K562 (cell line): ENCODE measurements around the gene FREM3. TPM values are rescaled to one million over a fixed set of nuclear protein-coding genes. Genes with fewer than 3 reads are reported as not detected.

Experiments used
- ATAC-seq: fragments of 200-7000 bp; cut with Tn5 transposase; 3 replicates; pipeline ENCODE4 v1.9.1; 2020; ENCODE audit warnings: moderate library complexity
- Bru-seq: library from RNA; stranded (reverse); fragments of 400-500 nt; gene quantifications from one replicate; lab custom pipeline; 2021; lab: Mats Ljungman, UMichigan
- BruChase-seq, 2 experiments: library from RNA; stranded (reverse); fragments of 400-500 nt; gene quantifications; one replicate each; lab custom pipeline; 2021; lab: Mats Ljungman, UMichigan
- BruUV-seq: library from RNA; stranded (reverse); fragments of 400-500 nt; replicated peaks from 2 replicates; lab custom pipeline; 2021; lab: Mats Ljungman, UMichigan
- CTCF ChIA-PET: fragments of 300-600 bp; formaldehyde crosslinking; extraction: SDS; loops from one replicate; lab custom pipeline; 2021; ENCODE audit warnings: low intra/inter-chr PET ratio; lab: Yijun Ruan, JAX
- POLR2A ChIA-PET: fragments of 300-600, 350-650 bp; sonication (Branson Sonifier 250); formaldehyde crosslinking; extraction: SDS; loops from one replicate; lab custom pipeline; 2021; ENCODE audit warnings: antibody characterized with exemption, inconsistent platforms; lab: Yijun Ruan, JAX
- DNase-seq, 4 experiments: peaks; one replicate each; pipeline versions ENCODE4 v3.0.0 to v3.0.0-alpha.2; 2011 to 2018; ENCODE audit warnings: low spot score in 3 of 4, mixed read lengths in 3 of 4; ENCODE audit errors: extremely low read depth in 1 of 4
- FAIRE-seq: peaks from 2 replicates; lab custom pipeline; 2011; peaks lifted over from hg19 to GRCh38; lab: Jason Lieb, UNC
- H2AFZ ChIP-seq: 2 replicates; pipeline ENCODE4 v1.6.0; 2011; ENCODE audit warnings: low read depth, low read length, control low read depth, inconsistent platforms
- H3K27ac ChIP-seq: fragments of 200-600 bp; 3 replicates; pipeline ENCODE4 v1.8.0; 2011; ENCODE audit warnings: low read depth, mild to moderate bottlenecking, control low read depth, inconsistent platforms, low read length, moderate library complexity, mixed read lengths; ENCODE audit errors: extremely low read depth
- H3K27me3 ChIP-seq, 2 experiments: fragments of 300-600 bp in 1 of 2; 2 replicates in 1 of 2; 3 replicates in 1 of 2; pipeline versions ENCODE4 v1.6.0 to v1.8.0; 2011; ENCODE audit warnings: inconsistent platforms in 2 of 2, low read length in 2 of 2, mild to moderate bottlenecking in 1 of 2, mixed read lengths in 1 of 2, moderate library complexity in 1 of 2; ENCODE audit not compliant: control insufficient read depth in 2 of 2, insufficient read depth in 2 of 2
- H3K36me3 ChIP-seq: fragments of 300-600 bp; 3 replicates; pipeline ENCODE4 v1.8.0; 2011; ENCODE audit warnings: mild to moderate bottlenecking, low read length, inconsistent platforms; ENCODE audit not compliant: control insufficient read depth, insufficient read depth
- H3K4me1 ChIP-seq, 2 experiments: fragments of 200-600 bp in 1 of 2; replicated peaks in 1 of 2; 2 replicates in 1 of 2; 3 replicates in 1 of 2; pipeline versions ENCODE4 v1.5.1 to v1.8.0; 2011; ENCODE audit warnings: inconsistent platforms in 2 of 2, low read length in 2 of 2, mild to moderate bottlenecking in 1 of 2, mixed read lengths in 1 of 2, moderate library complexity in 1 of 2; ENCODE audit not compliant: control insufficient read depth in 2 of 2, insufficient read depth in 2 of 2
- H3K4me2 ChIP-seq: 2 replicates; pipeline ENCODE4 v1.6.1; 2011; ENCODE audit warnings: low read length, control low read depth, inconsistent platforms, mixed read lengths; ENCODE audit not compliant: insufficient read depth
- H3K4me3 ChIP-seq: fragments of 200-600 bp; sonication (generic), shearing (Covaris generic); 2 replicates; pipeline ENCODE4 v1.5.1; 2016; ENCODE audit warnings: control low read depth, inconsistent platforms
- H3K79me2 ChIP-seq: fragments of 200-600 bp; 3 replicates; pipeline ENCODE4 v1.8.0; 2011; ENCODE audit warnings: low read length, inconsistent platforms; ENCODE audit not compliant: control insufficient read depth, insufficient read depth
- H3K9ac ChIP-seq, 2 experiments: 2 replicates each; pipeline versions ENCODE4 v1.6.0 to v1.6.1; 2011; ENCODE audit warnings: low read depth in 2 of 2, low read length in 2 of 2, control low read depth in 1 of 2, inconsistent platforms in 1 of 2, mild to moderate bottlenecking in 1 of 2, mixed read lengths in 1 of 2; ENCODE audit not compliant: insufficient read depth in 1 of 2
- H3K9me1 ChIP-seq: one replicate; pipeline ENCODE4 v1.6.0; 2011; ENCODE audit warnings: inconsistent platforms, mild to moderate bottlenecking, low read length, moderate library complexity; ENCODE audit not compliant: control insufficient read depth, insufficient read depth
- H3K9me3 ChIP-seq: replicated peaks from 2 replicates; pipeline ENCODE4 v1.5.1; 2011; ENCODE audit warnings: low read depth, low read length, inconsistent platforms; ENCODE audit not compliant: control insufficient read depth, insufficient read depth
- H4K20me1 ChIP-seq: replicated peaks from 2 replicates; pipeline ENCODE4 v1.6.1; 2011; ENCODE audit warnings: low read length, inconsistent platforms, mixed read lengths; ENCODE audit not compliant: control insufficient read depth, insufficient read depth
- CAMTA2 ChIP-seq: fragments of 250-450 bp; sonication (Bioruptor Pico); conservative IDR thresholded peaks from 2 replicates; pipeline ENCODE4 v1.5.1; 2022
- EGR1 ChIP-seq: fragments of 450-650 bp; conservative IDR thresholded peaks from 2 replicates; pipeline ENCODE4 v1.6.1; 2017; ENCODE audit warnings: mild to moderate bottlenecking
- RFX7 ChIP-seq: fragments of 250-450 bp; sonication (Bioruptor Pico); IDR thresholded peaks from 2 replicates; pipeline ENCODE4 v1.5.1; 2021; ENCODE audit warnings: mild to moderate bottlenecking
- SRF ChIP-seq, 2 experiments: fragments of 250-450, 450-650 bp in 1 of 2; sonication (Bioruptor Pico) in 1 of 2; sonication (generic) in 1 of 2; formaldehyde crosslinking; IDR thresholded peaks; 2 replicates each; pipeline versions ENCODE4 v1.5.0 to v1.5.1; 2020 to 2022; ENCODE audit warnings: mild to moderate bottlenecking in 1 of 2, missing genetic modification reagents in 1 of 2
- TCF7 ChIP-seq: sonication (generic); IDR thresholded peaks from 2 replicates; pipeline ENCODE4 v1.6.1; 2016; ENCODE audit warnings: antibody characterized with exemption, borderline replicate concordance
- TCF7L2 ChIP-seq: fragments of 150-350 bp; IDR thresholded peaks from 2 replicates; pipeline ENCODE4 v1.6.1; 2016; ENCODE audit warnings: low read depth, mild to moderate bottlenecking, low read length, moderate library complexity
- ZBTB49 ChIP-seq: sonication (generic); formaldehyde crosslinking; IDR thresholded peaks from 2 replicates; pipeline ENCODE4 v1.8.0; 2022; ENCODE audit warnings: missing genetic modification reagents, mild to moderate bottlenecking, borderline replicate concordance
- ZNF436 ChIP-seq: fragments of 250-450, 450-650 bp; sonication (Bioruptor Pico); formaldehyde crosslinking; IDR thresholded peaks from 2 replicates; pipeline ENCODE4 v1.7.0; 2020; ENCODE audit warnings: mild to moderate bottlenecking
- WGBS: fragments of 100-300 bp; shearing (Covaris generic); methylation state at CpG from one replicate; pipeline ENCODE4 v1.1.6; 2016; ENCODE audit warnings: low coverage, mixed read lengths; ENCODE audit not compliant: insufficient coverage; ENCODE audit errors: missing lambda C conversion rate; 5-methylcytosine and 5-hydroxymethylcytosine counted together
- in situ Hi-C: fragments of 300-500 bp; cut with MboI; formaldehyde crosslinking; loops from 4 replicates; pipeline ENCODE4 v1.15.0; 2018; ENCODE audit warnings: inconsistent platforms, mixed read lengths
- intact Hi-C: fragments of 100-400 bp; cut with micrococcal nuclease; formaldehyde crosslinking; loops from 2 replicates; pipeline ENCODE4 v1.14.2; 2022
- long read RNA-seq, 3 experiments: library from polyadenylated mRNA in 2 of 3; library from RNA in 1 of 3; unstranded in 2 of 3; stranded (forward) in 1 of 3; transcript quantifications; one replicate each; pipeline ENCODE4 v2.0.0, GENCODE V29; 2019 to 2022
- polyA minus RNA-seq, 3 experiments: library from RNA; depleted of rRNA, polyadenylated mRNA; stranded (reverse); fragments of >200 nt; gene quantifications; 2 replicates each; pipeline ENCODE4 v1.2.3, GENCODE V29; 2011
- polyA plus RNA-seq, 8 experiments: library from polyadenylated mRNA; depleted of rRNA in 4 of 8; stranded (reverse) in 5 of 8; unstranded in 3 of 8; fragments of >200 nt; fragmentation: Nextera tagmentation in 2 of 8; fragmentation: Illumina TruSeq in 1 of 8; extraction: Ambion mirVana in 2 of 8; extraction: Trizol in 1 of 8; gene quantifications; 2 replicates each; pipeline versions ENCODE4 v1.2.1 to v1.2.3, GENCODE V29; 2011 to 2014; ENCODE audit warnings: inconsistent platforms in 1 of 8, missing spikeins in 1 of 8
- total RNA-seq, 7 experiments: library from RNA; depleted of rRNA in 6 of 7; stranded (reverse); fragments of >200 nt in 6 of 7; fragmentation: Illumina TruSeq in 2 of 7; extraction: Trizol in 2 of 7; gene quantifications; 2 replicates each; pipeline versions ENCODE4 v1.2.1 to v1.2.3, GENCODE V29; 2011 to 2021; ENCODE audit warnings: low replicate concordance in 1 of 7
- TF ChIP-seq, protein P1 (sequence below): sonication (generic); formaldehyde crosslinking; IDR thresholded peaks from 2 replicates; pipeline ENCODE4 v1.8.0; 2022; ENCODE audit warnings: mild to moderate bottlenecking, low read depth, missing genetic modification reagents

FREM3 gene
- not detected in 2 replicates for total RNA-seq (2011; cell fraction: chromatin; rRNA removed; ENCODE audit: low replicate concordance)
- total RNA-seq (2011; cell fraction: nucleolus; rRNA removed), result not detected in 2 replicates
- total RNA-seq (2011; cell fraction: nucleoplasm; rRNA removed), result not detected in 2 replicates
- total RNA-seq (2014; rRNA removed) (not detected in 2 replicates), total RNA-seq (2014; rRNA removed; fragmentation: Illumina TruSeq; extraction: Trizol) (not detected in 2 replicates), total RNA-seq (2015; rRNA removed; fragmentation: Illumina TruSeq; extraction: Trizol) (not detected in 2 replicates), total RNA-seq (2021) (not detected in 2 replicates), polyA plus RNA-seq (2011; rRNA removed) (not detected in 2 replicates), polyA plus RNA-seq (2014; fragmentation: Illumina TruSeq; extraction: Trizol) (not detected in 2 replicates), polyA plus RNA-seq (2014; fragmentation: Nextera tagmentation; extraction: Ambion mirVana) (not detected), polyA plus RNA-seq (2014; rRNA removed) (not detected in 2 replicates), polyA minus RNA-seq (2011; rRNA and poly(A)+ RNA removed) (not detected in 2 replicates), Bru-seq, nascent RNA (percentile 5 among the genes with signal in this experiment), BruChase-seq, experiment 1, labeled RNA remaining after a 2-hour chase (percentile 1 among the genes with signal in this experiment), BruChase-seq, experiment 2, labeled RNA remaining after a 6-hour chase (percentile 4 among the genes with signal in this experiment)
- not detected in 2 replicates for polyA plus RNA-seq (2011; cell fraction: cytosol; rRNA removed)
- polyA plus RNA-seq (2011; cell fraction: nucleus; rRNA removed), result not detected in 2 replicates
- polyA plus RNA-seq (2012), result not detected in 2 replicates
- not detected in 2 replicates for polyA minus RNA-seq (2011; cell fraction: cytosol; rRNA and poly(A)+ RNA removed)
- polyA minus RNA-seq (2011; cell fraction: nucleus; rRNA and poly(A)+ RNA removed), result not detected in 2 replicates
- long read RNA-seq, experiment 1, result 0 reads
- long read RNA-seq, experiment 2, result 0 reads
- long read RNA-seq, experiment 3, result 0 reads

- peaks cover 13 to 41% of the 10 kb centered on the region in 2 experiments for H3K27me3 ChIP-seq
- H2AFZ ChIP-seq, result no peak within 1 kb of the TSS
- H3K9me1 ChIP-seq, result no peaks in the 10 kb centered on the region
- H3K27ac ChIP-seq, result no peak within 1 kb of the TSS
- FAIRE-seq, result peak; percentile 11
- no peaks in the 10 kb centered on the region for H3K79me2 ChIP-seq
- no peak within 1 kb of the TSS for H3K4me3 ChIP-seq
- no peak for DNase-seq
- no peaks in the 10 kb centered on the region for H3K9me3 ChIP-seq
- no peaks in the 10 kb centered on the region for H3K36me3 ChIP-seq
- 36% methylated on average over 41 of the region's 64 CpGs for WGBS
- ChIA-PET POLR2A (interaction anchor here (0.7 to 1.1 kb wide), 2 partner anchors 14 to 529 kb away, joined by 3 to 4 read pairs; no protein-coding TSS in a partner anchor), CTCF (no interaction called here)
- peak within 1 kb of the TSS; percentile 44 for H3K4me2 ChIP-seq
- TF ChIP-seq, protein P1, sequence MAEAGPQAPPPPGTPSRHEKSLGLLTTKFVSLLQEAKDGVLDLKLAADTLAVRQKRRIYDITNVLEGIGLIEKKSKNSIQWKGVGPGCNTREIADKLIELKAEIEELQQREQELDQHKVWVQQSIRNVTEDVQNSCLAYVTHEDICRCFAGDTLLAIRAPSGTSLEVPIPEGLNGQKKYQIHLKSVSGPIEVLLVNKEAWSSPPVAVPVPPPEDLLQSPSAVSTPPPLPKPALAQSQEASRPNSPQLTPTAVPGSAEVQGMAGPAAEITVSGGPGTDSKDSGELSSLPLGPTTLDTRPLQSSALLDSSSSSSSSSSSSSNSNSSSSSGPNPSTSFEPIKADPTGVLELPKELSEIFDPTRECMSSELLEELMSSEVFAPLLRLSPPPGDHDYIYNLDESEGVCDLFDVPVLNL (CRISPR knock-in tag), result no peak
- no peak for TF ChIP-seq CAMTA2 (CRISPR knock-in tag)
- TF ChIP-seq EGR1, result no peak
- no peak for TF ChIP-seq TCF7L2
- no peak for TF ChIP-seq SRF (CRISPR knock-in tag; IDR thresholded peaks at IDR 0.05)
- TF ChIP-seq RFX7, result no peak
- TF ChIP-seq ZBTB49 (CRISPR knock-in tag), result no peak
- TF ChIP-seq ZNF436, result no peak
- no peak for TF ChIP-seq TCF7
- BruUV-seq, result no TSS peak
- no peaks in the 10 kb centered on the region for H4K20me1 ChIP-seq
- peak within 1 kb of the TSS in 1 of 2 experiments; percentile 10; a peak in 2 of 4 replicates for H3K9ac ChIP-seq
- peak; percentile 54 for ATAC-seq
- H3K4me1 ChIP-seq, result peaks cover 0 to 18% of the 10 kb centered on the region in 2 experiments; a peak in 3 of 5 replicates
- in situ Hi-C loops, result no loop called here
- intact Hi-C loops, result no loop called here
Measured at GRCh38 chr4:143700416-143701352, at the start of gene FREM3. FREM3 (minus strand) TSS chr4:143700675; CDS start chr4:143700675, 0 bp downstream.
